Measurements from ENCODE around the gene SYNJ2. TPM values are rescaled to one million over a fixed set of nuclear protein-coding genes. Genes with fewer than 3 reads are reported as not detected.
A peak's percentile ranks its signal among the peaks of the same experiment; 100 is the strongest.

Gene SYNJ2
- total and polyA plus RNA-seq, 2 of the 4 experiments (the other 2 are of a cell fraction) = 40.8 to 45.2 TPM

DNA sequence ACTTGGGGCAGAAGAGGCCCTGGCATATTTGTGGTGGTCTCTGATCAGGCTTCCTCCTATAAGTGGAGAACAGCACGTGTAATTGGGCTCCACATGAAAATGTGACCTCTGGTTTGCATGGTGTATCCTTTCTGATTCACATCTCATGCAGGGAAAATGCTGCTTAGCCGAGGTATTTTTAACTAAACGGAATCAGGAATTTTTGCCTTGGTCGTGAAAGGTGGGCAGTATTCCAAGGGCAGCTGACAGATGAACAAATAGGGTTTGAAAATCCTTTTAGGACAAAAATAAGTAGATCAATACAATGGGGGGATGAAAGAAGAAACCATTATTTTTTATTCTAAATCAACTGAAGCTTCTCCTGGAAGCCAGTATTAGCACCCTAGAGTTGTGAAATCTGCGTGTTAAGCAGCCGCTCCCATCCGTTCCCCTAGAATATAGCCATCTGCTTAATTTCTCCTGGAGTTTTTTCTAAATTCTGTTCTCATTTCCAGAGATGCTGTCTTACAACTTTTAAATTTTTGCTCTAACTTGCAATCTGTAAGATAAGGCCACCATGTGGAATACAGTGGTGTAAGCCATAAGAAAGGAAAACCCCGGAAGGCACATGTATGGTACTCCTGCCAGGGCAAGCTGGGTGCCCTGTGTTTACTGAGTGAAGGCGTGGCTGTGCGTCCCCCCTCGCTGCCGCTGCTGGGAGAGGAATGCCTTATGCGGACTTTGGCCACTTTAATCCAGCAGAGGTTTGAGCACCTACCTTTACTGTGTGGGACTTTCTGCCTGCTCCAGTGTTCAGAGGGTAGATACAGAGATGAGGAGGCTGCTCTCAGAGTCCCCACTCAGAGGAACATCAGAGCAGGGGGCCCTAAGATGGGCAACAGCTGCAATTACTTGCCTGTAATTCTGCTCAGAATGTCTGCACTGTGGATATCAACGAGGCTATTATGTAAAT, 52.4 kb downstream of the SYNJ2 start:
- peak overlapping the region; percentile 64 for H2BK5ac ChIP-seq (ENCODE audit: low read depth, low read length, poor library complexity, severe bottlenecking)
- H3K27ac ChIP-seq (ENCODE audit: insufficient read depth, low read length) = peak overlapping the region; percentile 62
- peak overlapping the region; percentile 12; the same call in 1 of the 2 replicates for H4K5ac ChIP-seq (ENCODE audit: low read depth, low read length)
- no peak overlapping the region; the same call in 1 of the 2 replicates for H3K56ac ChIP-seq (ENCODE audit: extremely low read depth, insufficient read depth, low read length)
- ChIA-PET CTCF (no interaction called here), POLR2A (ENCODE audit: unreplicated experiment) (no interaction called here)
- H3K9ac ChIP-seq (ENCODE audit: low read depth, low read length) = no peak overlapping the region
- peak overlapping the region; percentile 40 to 68; a peak in 2 of 4 replicates for H4K8ac ChIP-seq (ENCODE audit: low read depth in 2 of 2, low read length in 2 of 2)
- H3K9me1 ChIP-seq (ENCODE audit: insufficient read depth, low read length) = peaks cover 18% of the 10 kb centered on the region
- peak overlapping the region; percentile 29 for H2BK15ac ChIP-seq (ENCODE audit: low read depth, low read length)
- WGBS, 2 experiments (ENCODE audit: extremely low coverage in 2 of 2, insufficient read length in 1 of 2) = 79% methylated on average over 7 of the region's 14 CpGs; no CpG with 5 or more reads in 1 of the 2 experiments
- H3K18ac ChIP-seq (ENCODE audit: low read depth, low read length) = peak overlapping the region; percentile 57; the same call in 1 of the 2 replicates
- BruUV-seq (replicated peaks) = no TSS peak
- no peak overlapping the region for H3K4me3 ChIP-seq (ENCODE audit: insufficient read depth, low read depth, low read length)
- DNase-seq = no peak
- H2AK5ac ChIP-seq (ENCODE audit: low read depth, low read length) = peak overlapping the region; percentile 98
- no peak overlapping the region for H2AK9ac ChIP-seq (replicated peaks; ENCODE audit: low read depth, low read length, poor library complexity)
- no peak for TF ChIP-seq MAFK (IDR thresholded peaks at IDR 0.05; ENCODE audit: low read depth, low read length)
- TF ChIP-seq, protein P1, sequence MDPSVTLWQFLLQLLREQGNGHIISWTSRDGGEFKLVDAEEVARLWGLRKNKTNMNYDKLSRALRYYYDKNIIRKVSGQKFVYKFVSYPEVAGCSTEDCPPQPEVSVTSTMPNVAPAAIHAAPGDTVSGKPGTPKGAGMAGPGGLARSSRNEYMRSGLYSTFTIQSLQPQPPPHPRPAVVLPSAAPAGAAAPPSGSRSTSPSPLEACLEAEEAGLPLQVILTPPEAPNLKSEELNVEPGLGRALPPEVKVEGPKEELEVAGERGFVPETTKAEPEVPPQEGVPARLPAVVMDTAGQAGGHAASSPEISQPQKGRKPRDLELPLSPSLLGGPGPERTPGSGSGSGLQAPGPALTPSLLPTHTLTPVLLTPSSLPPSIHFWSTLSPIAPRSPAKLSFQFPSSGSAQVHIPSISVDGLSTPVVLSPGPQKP (IDR thresholded peaks at IDR 0.05; ENCODE audit: borderline replicate concordance, low read depth, low read length) = no peak
- no peak for TF ChIP-seq MAZ (IDR thresholded peaks at IDR 0.05; ENCODE audit: borderline replicate concordance, low read depth, low read length)
- TF ChIP-seq RAD21 (IDR thresholded peaks at IDR 0.05; ENCODE audit: low read length) = no peak
- intact Hi-C loops (cut with micrococcal nuclease) (no loop called here), dilution Hi-C loops (cut with HindIII; ENCODE audit: low sequenced_read_pairs, unreplicated experiment) (no loop called here), in situ Hi-C loops (cut with MboI; ENCODE audit: low sequenced_read_pairs) (no loop called here)
- H3K23ac ChIP-seq (ENCODE audit: low read depth, low read length) = no peak overlapping the region
- peaks cover 30% of the 10 kb centered on the region for H3K4me1 ChIP-seq (ENCODE audit: control insufficient read depth, insufficient read depth, low read length)
- peak overlapping the region; percentile 85 for H4K91ac ChIP-seq (ENCODE audit: insufficient read depth, low read depth, low read length)
- H3K79me1 ChIP-seq (ENCODE audit: low read depth in 1 of 2, low read length in 2 of 2) = peaks cover 34 to 82% of the 10 kb centered on the region in 2 experiments
- no peak for ATAC-seq (ENCODE audit: low read depth)
- H3K14ac ChIP-seq (replicated peaks; ENCODE audit: low read depth, low read length) = peak overlapping the region; percentile 48; the same call in 1 of the 2 replicates
- H3K9me3 ChIP-seq (ENCODE audit: control insufficient read depth, insufficient read depth, low read length) = no peaks in the 10 kb centered on the region
- H3K36me3 ChIP-seq (ENCODE audit: control insufficient read depth, insufficient read depth, low read length) = peaks cover 25% of the 10 kb centered on the region
- H3K27me3 ChIP-seq (ENCODE audit: control insufficient read depth, insufficient read depth, low read length) = no peaks in the 10 kb centered on the region
- no peak overlapping the region for H3K4me2 ChIP-seq (ENCODE audit: low read depth, low read length)
- peak overlapping the region; percentile 70 for H2BK20ac ChIP-seq (ENCODE audit: low read depth, low read length)
- no peaks in the 10 kb centered on the region for H4K20me1 ChIP-seq (ENCODE audit: insufficient read depth, low read length)
- H2AFZ ChIP-seq (replicated peaks; ENCODE audit: low read length, poor library complexity) = no peak overlapping the region
- peak overlapping the region; percentile 87 for H3K4ac ChIP-seq (ENCODE audit: low read depth, low read length)
- H2BK120ac ChIP-seq (ENCODE audit: low read depth, low read length) = peak overlapping the region; percentile 70
